GM20431 (cell line): ENCODE measurements around the gene CYP2J2.
"Not testable (repeated sequence)": the region's sequence is repeated elsewhere in the genome, so short reads cannot be mapped to it uniquely, and the experiment has no call there.

ENCODE experiments used
- in situ Hi-C: fragments of 300-500 bp; cut with MseI, MboI; formaldehyde crosslinking; loops from one replicate; pipeline ENCODE4 v1.15.0; 2020; ENCODE audit warnings: low sequenced_read_pairs; ENCODE audit not compliant: unreplicated experiment

Gene CYP2J2

GRCh38 chr1:59926381-59927123 is at the start of gene CYP2J2:
Gene CYP2J2, minus strand, starts transcription at chr1:59926773. Its CDS starts 27 bp downstream, at chr1:59926746.
- in situ Hi-C loops = no loop called here

GRCh38 chr1:59973719-59974118 is 47.1 kb upstream of the CYP2J2 start:
- in situ Hi-C loops = no loop called here

- in situ Hi-C loops = no loop called here
Measured at GRCh38 chr1:59972216-59972927, 45.8 kb upstream of the CYP2J2 start.

GRCh38 chr1:59971464-59971911 is 44.9 kb upstream of the CYP2J2 start:
- in situ Hi-C loops = no loop called here

GRCh38 chr1:59969542-59970175 is 43.1 kb upstream of the CYP2J2 start:
- in situ Hi-C loops = not testable (repeated sequence)

- in situ Hi-C loops = not testable (repeated sequence)
Measured at GRCh38 chr1:59968746-59969145, 42.2 kb upstream of the CYP2J2 start.

- in situ Hi-C loops = no loop called here
Measured at GRCh38 chr1:59967780-59968179, 41.2 kb upstream of the CYP2J2 start.

GRCh38 chr1:59967141-59967697 is 40.6 kb upstream of the CYP2J2 start:
- in situ Hi-C loops = no loop called here

- in situ Hi-C loops = no loop called here
Measured at GRCh38 chr1:59952065-59952464, 25.5 kb upstream of the CYP2J2 start.

GRCh38 chr1:59949648-59950047 is 23.1 kb upstream of the CYP2J2 start:
- in situ Hi-C loops = no loop called here

- in situ Hi-C loops = no loop called here
Measured at GRCh38 chr1:59948990-59949389, 22.4 kb upstream of the CYP2J2 start.

- in situ Hi-C loops = no loop called here
Measured at GRCh38 chr1:59947047-59947938, 20.7 kb upstream of the CYP2J2 start.

GRCh38 chr1:59945790-59946189 is 19.2 kb upstream of the CYP2J2 start:
- in situ Hi-C loops = no loop called here

- in situ Hi-C loops = no loop called here
Measured at GRCh38 chr1:59939393-59939792, 12.8 kb upstream of the CYP2J2 start.

- in situ Hi-C loops = no loop called here
Measured at GRCh38 chr1:59937636-59938210, 11.2 kb upstream of the CYP2J2 start.

GRCh38 chr1:59936358-59936821 is 9.8 kb upstream of the CYP2J2 start:
- in situ Hi-C loops = no loop called here

GRCh38 chr1:59928996-59929395 is 2.4 kb upstream of the CYP2J2 start:
- in situ Hi-C loops = no loop called here

- in situ Hi-C loops = no loop called here
Measured at GRCh38 chr1:59927213-59927612, 640 bp upstream of the CYP2J2 start.

- in situ Hi-C loops = no loop called here
Measured at GRCh38 chr1:59924653-59925052, 1.9 kb downstream of the CYP2J2 start.
